ENCODE measurements around the gene INTS4.
"Not testable (repeated sequence)": the region's sequence is repeated elsewhere in the genome, so short reads cannot be mapped to it uniquely, and the experiment has no call there.

- not testable (repeated sequence) for TF ChIP-seq ZNF687 (IDR thresholded peaks at IDR 0.05); CTCF (IDR thresholded peaks at IDR 0.05 in 2 of 3, conservative IDR thresholded peaks at IDR 0.05 in 1 of 3; ENCODE audit: control insufficient read depth in 2 of 3, extremely low read depth in 1 of 3, insufficient read depth in 1 of 3, low read depth in 3 of 3, low read length in 3 of 3); EZH2 (IDR thresholded peaks at IDR 0.05; ENCODE audit: borderline replicate concordance, control insufficient read depth, low read depth, low read length); ZSCAN29 (IDR thresholded peaks at IDR 0.05); POLR2AphosphoS5 (IDR thresholded peaks at IDR 0.05; ENCODE audit: low read length); PRDM15 (CRISPR knock-in tag; IDR thresholded peaks at IDR 0.05); YY1 (IDR thresholded peaks at IDR 0.05; ENCODE audit: low read depth, low read length); ATF2 (IDR thresholded peaks at IDR 0.05; ENCODE audit: low read length); POLR2A (IDR thresholded peaks at IDR 0.05; ENCODE audit: low read depth, low read length); HDGF (IDR thresholded peaks at IDR 0.05)
Observed at GRCh38 chr11:77986456-77986855, 8.0 kb downstream of the INTS4 start.

Measured in GM12878 (cell line).